22Rv1 (cell line): ENCODE measurements around the gene PRDM2.

Experiments used
- CTCF ChIP-seq: fragments of 450-650 bp; IDR thresholded peaks from 2 replicates; pipeline ENCODE4 v1.5.1; 2017; ENCODE audit warnings: mild to moderate bottlenecking
- ZFX ChIP-seq: fragments of 450-650 bp; IDR thresholded peaks from 2 replicates; pipeline ENCODE4 v1.6.1; 2017; ENCODE audit warnings: antibody characterized with exemption, borderline replicate concordance

- TF ChIP-seq CTCF (no peak), ZFX (no peak)
Observed at GRCh38 chr1:13855554-13855953, 155.6 kb downstream of the PRDM2 start.
